HepG2 (cell line): ENCODE data around the gene NPHP4. TPM values are rescaled to one million over a fixed set of nuclear protein-coding genes. Genes with fewer than 3 reads are reported as not detected.

Experiments used
- ARNT ChIP-seq: fragments of 450-650 bp; IDR thresholded peaks from 2 replicates; pipeline ENCODE4 v1.6.1; 2017
- BHLHE40 ChIP-seq: IDR thresholded peaks from 2 replicates; pipeline ENCODE4 v1.6.1; 2011; ENCODE audit warnings: low read length, improper control_type of control experiment
- CENPX ChIP-seq: sonication (generic); formaldehyde crosslinking; IDR thresholded peaks from 2 replicates; pipeline ENCODE4 v1.9.0; 2021; ENCODE audit warnings: mild to moderate bottlenecking, missing genetic modification reagents, moderate library complexity
- KLF9 ChIP-seq: IDR thresholded peaks from 2 replicates; pipeline ENCODE4 v1.6.1; 2016; ENCODE audit warnings: low read depth
- MAFF ChIP-seq: IDR thresholded peaks from 2 replicates; pipeline ENCODE4 v1.6.1; 2011; ENCODE audit warnings: low read depth, low read length, improper control_type of control experiment
- MATR3 ChIP-seq: sonication (generic); formaldehyde crosslinking; IDR thresholded peaks from 2 replicates; pipeline ENCODE4 v1.4.0; 2020; ENCODE audit warnings: missing genetic modification reagents
- MXI1 ChIP-seq: IDR thresholded peaks from 3 replicates; pipeline ENCODE4 v1.6.1; 2012; ENCODE audit warnings: low read depth, low read length, inconsistent platforms, borderline replicate concordance
- NFATC3 ChIP-seq: sonication (generic); formaldehyde crosslinking; IDR thresholded peaks from 2 replicates; pipeline ENCODE4 v1.5.1; 2020; ENCODE audit warnings: mild to moderate bottlenecking, missing genetic modification reagents
- PAX8 ChIP-seq: sonication (generic); formaldehyde crosslinking; IDR thresholded peaks from 2 replicates; pipeline ENCODE4 v1.8.0; 2022; ENCODE audit warnings: mild to moderate bottlenecking, missing genetic modification reagents, borderline replicate concordance
- PCBP1 ChIP-seq: fragments of 200-400 bp; formaldehyde crosslinking; IDR thresholded peaks from 2 replicates; pipeline ENCODE4 v1.6.1; 2017; ENCODE audit warnings: mild to moderate bottlenecking, low read depth, low read length, borderline replicate concordance
- REPIN1 ChIP-seq: sonication (generic); formaldehyde crosslinking; IDR thresholded peaks from 2 replicates; pipeline ENCODE4 v1.8.0; 2022; ENCODE audit warnings: missing genetic modification reagents, low read depth, mild to moderate bottlenecking, borderline replicate concordance
- SMARCC2 ChIP-seq: fragments of 450-650 bp; IDR thresholded peaks from 2 replicates; pipeline ENCODE4 v1.6.1; 2017; ENCODE audit warnings: antibody characterized with exemption, mild to moderate bottlenecking
- STAG1 ChIP-seq: sonication (generic); formaldehyde crosslinking; IDR thresholded peaks from 2 replicates; pipeline ENCODE4 v1.4.0; 2020; ENCODE audit warnings: missing genetic modification reagents
- SYNCRIP ChIP-seq: fragments of 200-400 bp; formaldehyde crosslinking; IDR thresholded peaks from 2 replicates; pipeline ENCODE4 v1.6.1; 2018; ENCODE audit warnings: mild to moderate bottlenecking, low read depth, low read length; ENCODE audit not compliant: insufficient read depth
- TAF1 ChIP-seq: sonication (generic); formaldehyde crosslinking; IDR thresholded peaks from 2 replicates; pipeline ENCODE4 v1.4.0; 2020; ENCODE audit warnings: missing genetic modification reagents
- TMF1 ChIP-seq: sonication (generic); formaldehyde crosslinking; IDR thresholded peaks from 2 replicates; pipeline ENCODE4 v1.8.1; 2022; ENCODE audit warnings: low read depth, missing genetic modification reagents
- ZBTB8A ChIP-seq: sonication (generic); formaldehyde crosslinking; IDR thresholded peaks from 2 replicates; pipeline ENCODE4 v1.4.0; 2020; ENCODE audit warnings: mild to moderate bottlenecking, low read depth, missing genetic modification reagents, borderline replicate concordance
- ZNF367 ChIP-seq: sonication (generic); formaldehyde crosslinking; IDR thresholded peaks from 2 replicates; pipeline ENCODE4 v1.4.0; 2020; ENCODE audit warnings: missing genetic modification reagents, borderline replicate concordance
- ZNF431 ChIP-seq: sonication (generic); formaldehyde crosslinking; IDR thresholded peaks from 2 replicates; pipeline ENCODE4 v1.9.0; 2022; ENCODE audit warnings: missing genetic modification reagents, low read depth, mild to moderate bottlenecking, borderline replicate concordance
- polyA plus RNA-seq, 8 experiments: library from polyadenylated mRNA; depleted of rRNA in 3 of 8; stranded (reverse) in 7 of 8; unstranded in 1 of 8; fragments of >200 nt; fragmentation: Illumina TruSeq in 4 of 8; extraction: Trizol in 4 of 8; gene quantifications; 2 replicates each; pipeline versions ENCODE4 v1.2.1 to v1.2.3, GENCODE V29; 2011 to 2016; ENCODE audit warnings: low read depth in 4 of 8, missing spikeins in 1 of 8, mixed read lengths in 1 of 8; ENCODE audit not compliant: insufficient read depth in 1 of 8
- total RNA-seq, 5 experiments: library from RNA; depleted of rRNA; stranded (reverse); fragments of >200 nt; fragmentation: Illumina TruSeq; extraction: Trizol; gene quantifications; 2 replicates each; pipeline ENCODE4 v1.2.3, GENCODE V29; 2016; ENCODE audit warnings: low read depth in 1 of 5
- TF ChIP-seq, protein P1 (sequence below): sonication (generic); formaldehyde crosslinking; IDR thresholded peaks from 2 replicates; pipeline ENCODE4 v1.5.0; 2020; ENCODE audit warnings: missing genetic modification reagents, mild to moderate bottlenecking, borderline replicate concordance
- TF ChIP-seq, protein P2 (sequence below): sonication (generic); formaldehyde crosslinking; IDR thresholded peaks from 2 replicates; pipeline ENCODE4 v1.8.1; 2023; ENCODE audit warnings: mild to moderate bottlenecking, inconsistent platforms, moderate library complexity, missing genetic modification reagents, borderline replicate concordance
- TF ChIP-seq, protein P3 (sequence below): sonication (generic); formaldehyde crosslinking; IDR thresholded peaks from 2 replicates; pipeline ENCODE4 v1.4.0; 2020; ENCODE audit warnings: mild to moderate bottlenecking, low read depth, missing genetic modification reagents
- TF ChIP-seq, protein P4 (sequence below): sonication (generic); formaldehyde crosslinking; IDR thresholded peaks from 2 replicates; pipeline ENCODE4 v1.8.0; 2022; ENCODE audit warnings: mild to moderate bottlenecking, missing genetic modification reagents, borderline replicate concordance
- TF ChIP-seq, protein P5 (sequence below): sonication (generic); formaldehyde crosslinking; IDR thresholded peaks from 2 replicates; pipeline ENCODE4 v1.5.1; 2020; ENCODE audit warnings: mild to moderate bottlenecking, missing genetic modification reagents, moderate library complexity

The NPHP4 gene
- total and polyA plus RNA-seq, 2 of the 13 experiments (the other 11 are each of a cell fraction or from before 2014, with no cell fraction given) = 4.4 to 6.8 TPM

DNA sequence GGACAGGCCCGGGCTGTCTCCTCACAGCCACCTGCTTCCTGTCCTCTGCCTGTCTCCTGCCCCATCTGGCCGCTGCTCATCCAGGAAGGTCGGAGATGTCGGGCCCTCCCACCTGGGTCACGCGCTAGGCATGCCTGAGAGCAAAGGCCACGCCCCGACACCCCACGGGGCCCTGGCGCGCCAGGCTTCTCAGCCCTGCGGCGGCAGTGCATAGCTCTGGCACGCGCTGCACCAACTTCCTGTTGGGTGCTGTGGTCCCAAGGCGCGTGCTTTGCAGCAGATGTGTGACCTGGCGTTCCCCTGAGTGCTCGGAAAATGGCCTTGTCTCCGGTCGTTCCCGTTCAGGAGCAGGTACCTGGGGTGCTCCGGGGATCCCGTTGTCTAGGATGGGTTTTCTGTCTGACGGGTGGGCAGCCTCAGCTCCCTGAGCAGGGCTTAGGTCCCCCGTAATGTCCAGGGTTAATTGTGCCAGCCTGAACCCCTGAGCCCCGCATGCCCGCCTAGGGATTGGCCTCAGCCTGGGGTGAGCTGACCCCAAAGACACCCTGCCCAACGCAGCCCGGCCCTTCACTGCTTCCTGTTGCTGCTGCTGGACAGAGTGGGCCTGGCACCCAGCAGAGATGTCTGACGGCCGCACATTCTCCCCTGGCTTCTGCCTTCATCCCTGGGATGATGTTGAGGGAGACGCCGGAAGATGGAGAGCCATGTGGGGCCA, 34.0 kb upstream of the NPHP4 start (continued):
- TF ChIP-seq, protein P1, sequence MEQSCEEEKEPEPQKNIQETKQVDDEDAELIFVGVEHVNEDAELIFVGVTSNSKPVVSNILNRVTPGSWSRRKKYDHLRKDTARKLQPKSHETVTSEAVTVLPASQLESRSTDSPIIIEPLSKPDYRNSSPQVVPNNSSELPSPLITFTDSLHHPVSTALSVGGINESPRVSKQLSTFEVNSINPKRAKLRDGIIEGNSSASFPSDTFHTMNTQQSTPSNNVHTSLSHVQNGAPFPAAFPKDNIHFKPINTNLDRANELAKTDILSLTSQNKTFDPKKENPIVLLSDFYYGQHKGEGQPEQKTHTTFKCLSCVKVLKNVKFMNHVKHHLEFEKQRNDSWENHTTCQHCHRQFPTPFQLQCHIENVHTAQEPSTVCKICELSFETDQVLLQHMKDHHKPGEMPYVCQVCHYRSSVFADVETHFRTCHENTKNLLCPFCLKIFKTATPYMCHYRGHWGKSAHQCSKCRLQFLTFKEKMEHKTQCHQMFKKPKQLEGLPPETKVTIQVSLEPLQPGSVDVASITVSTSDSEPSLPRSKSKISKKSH (CRISPR knock-in tag) = no peak; the same call in 1 of the 2 replicates
- TF ChIP-seq, protein P2, sequence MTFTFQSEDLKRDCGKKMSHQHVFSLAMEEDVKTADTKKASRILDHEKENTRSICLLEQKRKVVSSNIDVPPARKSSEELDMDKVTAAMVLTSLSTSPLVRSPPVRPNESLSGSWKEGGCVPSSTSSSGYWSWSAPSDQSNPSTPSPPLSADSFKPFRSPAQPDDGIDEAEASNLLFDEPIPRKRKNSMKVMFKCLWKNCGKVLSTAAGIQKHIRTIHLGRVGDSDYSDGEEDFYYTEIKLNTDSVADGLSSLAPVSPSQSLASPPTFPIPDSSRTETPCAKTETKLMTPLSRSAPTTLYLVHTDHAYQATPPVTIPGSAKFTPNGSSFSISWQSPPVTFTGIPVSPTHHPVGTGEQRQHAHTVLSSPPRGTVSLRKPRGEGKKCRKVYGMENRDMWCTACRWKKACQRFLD = peak; percentile 83
- no peak for TF ChIP-seq CENPX
- TF ChIP-seq SYNCRIP = no peak
- no peak for TF ChIP-seq ZNF431 (CRISPR knock-in tag)
- TF ChIP-seq SMARCC2 = no peak
- TF ChIP-seq REPIN1 (CRISPR knock-in tag) = peak; percentile 78; the same call in 1 of the 2 replicates
- TF ChIP-seq TMF1 (CRISPR knock-in tag) = 0 out of 2 replicates have a peak, but pooled peaks have one; percentile 63
- TF ChIP-seq ARNT = no peak
- TF ChIP-seq ZNF367 (CRISPR knock-in tag) = 0 out of 2 replicates have a peak, but pooled peaks have one; percentile 42
- TF ChIP-seq MXI1 = peak; percentile 37; the same call in 1 of the 3 replicates
- TF ChIP-seq NFATC3 (CRISPR knock-in tag) = no peak
- TF ChIP-seq MAFF = no peak
- no peak for TF ChIP-seq PCBP1
- TF ChIP-seq KLF9 (CRISPR knock-in tag) = no peak
- TF ChIP-seq, protein P3, sequence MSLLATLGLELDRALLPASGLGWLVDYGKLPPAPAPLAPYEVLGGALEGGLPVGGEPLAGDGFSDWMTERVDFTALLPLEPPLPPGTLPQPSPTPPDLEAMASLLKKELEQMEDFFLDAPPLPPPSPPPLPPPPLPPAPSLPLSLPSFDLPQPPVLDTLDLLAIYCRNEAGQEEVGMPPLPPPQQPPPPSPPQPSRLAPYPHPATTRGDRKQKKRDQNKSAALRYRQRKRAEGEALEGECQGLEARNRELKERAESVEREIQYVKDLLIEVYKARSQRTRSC (CRISPR knock-in tag) = no peak
- TF ChIP-seq ZBTB8A (CRISPR knock-in tag) = no peak
- TF ChIP-seq STAG1 (CRISPR knock-in tag) = no peak
- TF ChIP-seq MATR3 (CRISPR knock-in tag) = no peak
- TF ChIP-seq, protein P4, sequence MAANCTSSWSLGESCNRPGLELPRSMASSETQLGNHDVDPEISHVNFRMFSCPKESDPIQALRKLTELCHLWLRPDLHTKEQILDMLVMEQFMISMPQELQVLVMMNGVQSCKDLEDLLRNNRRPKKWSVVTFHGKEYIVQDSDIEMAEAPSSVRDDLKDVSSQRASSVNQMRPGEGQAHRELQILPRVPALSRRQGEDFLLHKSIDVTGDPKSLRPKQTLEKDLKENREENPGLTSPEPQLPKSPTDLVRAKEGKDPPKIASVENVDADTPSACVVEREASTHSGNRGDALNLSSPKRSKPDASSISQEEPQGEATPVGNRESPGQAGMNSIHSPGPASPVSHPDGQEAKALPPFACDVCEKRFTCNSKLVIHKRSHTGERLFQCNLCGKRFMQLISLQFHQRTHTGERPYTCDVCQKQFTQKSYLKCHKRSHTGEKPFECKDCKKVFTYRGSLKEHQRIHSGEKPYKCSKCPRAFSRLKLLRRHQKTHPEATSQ (CRISPR knock-in tag) = peak; percentile 59; the same call in 1 of the 2 replicates
- peak; percentile 77 for TF ChIP-seq BHLHE40
- TF ChIP-seq TAF1 (CRISPR knock-in tag) = peak; percentile 88
- TF ChIP-seq, protein P5, sequence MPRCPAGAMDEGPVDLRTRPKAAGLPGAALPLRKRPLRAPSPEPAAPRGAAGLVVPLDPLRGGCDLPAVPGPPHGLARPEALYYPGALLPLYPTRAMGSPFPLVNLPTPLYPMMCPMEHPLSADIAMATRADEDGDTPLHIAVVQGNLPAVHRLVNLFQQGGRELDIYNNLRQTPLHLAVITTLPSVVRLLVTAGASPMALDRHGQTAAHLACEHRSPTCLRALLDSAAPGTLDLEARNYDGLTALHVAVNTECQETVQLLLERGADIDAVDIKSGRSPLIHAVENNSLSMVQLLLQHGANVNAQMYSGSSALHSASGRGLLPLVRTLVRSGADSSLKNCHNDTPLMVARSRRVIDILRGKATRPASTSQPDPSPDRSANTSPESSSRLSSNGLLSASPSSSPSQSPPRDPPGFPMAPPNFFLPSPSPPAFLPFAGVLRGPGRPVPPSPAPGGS (CRISPR knock-in tag) = no peak
- TF ChIP-seq PAX8 = no peak
